ENCODE results near the gene UTY.

Gene UTY

GRCh38 chrY:13398876-13399275 is 81.0 kb downstream of the UTY start:
- DNase-seq, result no peak

- no peak for DNase-seq
Measured at GRCh38 chrY:13381110-13381683, 98.6 kb downstream of the UTY start.

DNA sequence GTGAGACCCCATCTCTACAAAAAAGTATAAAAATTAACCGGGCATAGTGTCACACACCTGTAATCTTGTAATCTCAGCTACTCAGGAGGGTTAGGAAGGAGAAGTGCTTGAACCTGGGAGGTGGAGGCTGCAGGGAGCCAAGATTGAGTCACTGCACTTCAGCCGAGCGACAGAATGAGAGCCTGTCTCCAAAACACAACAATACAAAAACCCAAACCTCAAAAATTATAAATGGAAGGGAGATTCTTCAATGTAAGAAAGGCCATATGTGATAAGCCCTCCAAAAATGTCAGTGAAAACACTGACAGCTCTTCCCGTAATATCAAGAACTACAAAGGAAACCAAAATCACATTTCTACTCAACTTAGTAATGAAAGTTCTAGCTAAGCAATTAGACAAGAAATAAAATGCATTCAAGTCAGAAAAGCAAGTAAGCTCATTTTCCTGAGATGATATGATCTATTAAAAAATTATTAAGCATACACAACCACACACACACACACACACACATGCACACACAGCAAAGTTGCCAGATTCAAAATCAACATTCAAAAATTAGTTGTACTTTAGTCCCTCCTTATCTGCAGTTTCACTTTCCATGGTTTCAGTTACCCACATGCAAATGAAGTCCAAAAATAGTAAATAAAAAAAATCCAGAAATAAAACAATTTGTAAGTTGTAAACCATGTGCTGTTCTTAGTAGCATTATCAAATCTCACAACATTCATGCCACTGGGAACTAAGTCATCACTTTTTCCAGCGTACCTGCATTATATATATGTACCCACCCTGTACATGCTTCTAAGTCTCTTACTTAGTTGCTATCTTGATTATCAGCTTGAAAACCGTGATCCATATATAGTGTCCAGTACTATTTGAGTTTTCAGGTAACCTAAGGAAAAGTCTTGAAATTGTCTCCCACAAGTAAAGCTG is 108.7 kb downstream of the UTY start:
- no peak for DNase-seq

DNA sequence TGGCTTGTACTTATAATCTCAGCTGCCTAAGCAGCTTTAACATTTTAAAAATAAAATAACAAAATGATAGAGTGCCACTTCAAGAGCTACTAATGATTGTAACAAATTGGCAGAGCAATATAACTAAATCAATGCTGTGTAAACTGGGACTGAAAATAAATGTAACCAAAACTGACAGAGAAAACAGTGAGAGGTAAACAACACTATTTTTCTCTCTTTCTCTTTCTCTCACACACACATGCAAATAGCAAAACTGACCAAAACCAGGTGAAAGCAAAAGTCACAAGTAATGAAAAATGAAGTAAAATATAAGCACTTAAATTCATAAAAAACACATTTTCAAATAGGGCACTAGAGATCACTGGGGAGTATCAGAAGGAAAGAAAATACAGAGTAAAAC is 109.6 kb downstream of the UTY start:
- DNase-seq, result no peak

DNA sequence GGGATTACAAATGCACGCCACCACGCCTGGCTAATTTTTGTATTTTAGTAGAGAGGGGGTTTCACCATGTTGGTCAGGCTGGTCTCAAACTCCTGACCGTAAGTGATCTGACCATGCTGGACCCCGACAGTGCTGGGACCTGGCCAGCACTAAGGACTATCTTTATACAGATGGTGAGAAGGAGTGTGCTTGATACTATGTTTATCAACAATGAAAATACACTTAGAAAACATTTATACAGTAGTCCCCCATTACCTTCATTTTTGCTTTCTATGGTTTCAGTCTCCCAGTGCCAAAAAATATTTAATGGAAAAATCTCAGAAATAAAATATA is 111.4 kb downstream of the UTY start:
- DNase-seq, result no peak

GRCh38 chrY:13363641-13364040 is 116.2 kb downstream of the UTY start:
- DNase-seq, result no peak

DNA sequence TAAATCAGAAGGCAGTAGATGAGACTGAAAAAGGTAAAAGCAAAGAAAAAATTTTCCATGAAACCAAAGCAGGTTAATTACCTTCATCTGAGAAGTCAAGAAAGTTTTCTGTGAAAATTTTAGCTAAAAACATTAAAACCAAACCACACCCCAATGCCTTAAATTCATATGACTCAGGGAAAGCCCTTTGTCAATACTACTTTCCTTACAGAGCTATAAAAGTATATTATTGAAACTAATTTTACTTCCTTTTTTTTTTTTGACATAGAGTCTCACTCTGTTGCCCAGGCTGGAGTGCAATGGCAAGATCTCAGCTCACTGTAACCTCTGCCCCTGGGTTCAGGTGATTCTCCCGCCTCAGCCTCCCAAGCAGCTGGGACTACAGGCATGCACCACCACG is 117.2 kb downstream of the UTY start:
- DNase-seq, result no peak

DNA sequence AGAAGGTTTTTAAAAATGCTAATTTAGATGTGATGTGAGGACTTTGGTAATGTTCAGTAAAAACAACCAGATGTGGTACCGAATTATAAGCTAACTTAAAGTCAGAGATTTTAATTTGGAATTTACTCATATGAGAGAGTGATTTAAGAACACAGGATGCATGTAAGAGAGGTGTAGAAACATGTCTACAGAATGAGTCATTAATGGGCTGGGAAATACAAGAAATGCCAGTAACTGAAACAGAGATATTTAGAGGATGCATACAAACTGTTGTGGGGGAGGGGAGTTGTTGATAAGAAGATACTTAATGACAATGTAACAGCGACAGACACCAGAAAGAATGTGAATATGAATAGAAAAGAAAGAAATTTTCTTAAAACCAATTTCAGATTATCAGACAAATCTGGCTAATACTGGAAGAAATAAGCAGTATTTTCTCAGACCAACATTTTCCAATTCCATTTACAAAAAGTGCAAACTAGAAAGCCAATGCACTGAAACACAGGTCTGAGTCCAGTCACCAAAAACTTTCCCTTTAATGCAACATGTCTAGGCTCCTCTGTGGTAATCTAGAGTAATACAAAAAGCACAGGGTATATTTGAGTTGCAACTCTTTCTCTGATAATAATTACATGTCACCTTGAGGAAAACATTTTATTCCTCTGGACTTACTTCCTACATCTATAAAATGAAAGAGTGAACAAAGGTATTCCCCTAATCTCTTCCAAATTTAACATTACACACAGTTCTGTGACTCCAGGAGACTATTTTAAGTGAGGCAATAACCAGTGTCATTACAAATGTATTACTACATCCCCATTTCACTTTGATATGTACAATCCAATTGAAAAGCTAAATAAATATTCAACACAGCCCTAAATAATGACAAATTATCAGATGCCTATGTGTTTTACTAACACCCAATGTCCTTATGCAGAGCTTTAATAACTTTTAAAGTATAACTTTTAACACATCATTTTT is 117.9 kb downstream of the UTY start:
- no peak for DNase-seq

GRCh38 chrY:13351443-13351842 is 128.4 kb downstream of the UTY start:
- DNase-seq, result no peak

DNA sequence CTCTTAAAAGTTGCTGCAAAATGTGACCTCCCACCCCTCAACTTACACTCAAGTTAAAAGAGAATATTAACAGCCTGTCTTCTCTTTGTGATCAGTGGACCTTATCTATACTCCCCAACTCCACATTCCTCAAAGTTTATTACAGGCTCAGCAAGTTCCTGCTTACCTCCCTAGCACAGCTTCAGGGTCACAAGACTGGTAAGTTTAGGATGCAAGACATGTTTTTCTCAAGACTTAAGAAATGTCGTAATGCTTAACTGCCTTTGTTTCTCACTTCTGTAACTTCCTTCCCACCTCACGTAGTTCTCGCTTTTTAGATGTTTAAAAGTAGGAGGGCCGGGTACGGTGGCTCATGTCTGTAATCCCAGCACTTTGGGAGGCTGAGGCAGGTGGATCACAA is 132.7 kb downstream of the UTY start:
- DNase-seq, result no peak

DNA sequence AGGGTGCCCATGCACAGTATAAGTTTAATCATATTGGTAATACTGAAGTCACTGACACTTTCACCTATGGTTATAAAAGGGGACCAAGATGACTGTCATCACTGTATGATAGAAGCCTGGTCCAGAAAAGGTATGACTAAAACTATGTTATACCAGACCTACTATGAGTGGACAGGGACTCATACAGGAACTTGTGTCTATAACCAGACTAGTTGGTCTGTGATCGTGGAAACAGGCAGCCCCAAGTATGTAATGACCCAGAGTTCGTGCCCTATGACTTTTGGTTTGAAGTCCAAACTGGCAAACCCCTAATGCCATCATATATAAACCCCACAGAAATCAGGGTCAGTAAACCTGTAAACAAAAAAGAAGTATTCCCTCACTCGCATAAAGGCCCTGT is 134.3 kb downstream of the UTY start:
- no peak for DNase-seq

GRCh38 chrY:13343307-13343946 is 136.4 kb downstream of the UTY start:
- no peak for DNase-seq

DNA sequence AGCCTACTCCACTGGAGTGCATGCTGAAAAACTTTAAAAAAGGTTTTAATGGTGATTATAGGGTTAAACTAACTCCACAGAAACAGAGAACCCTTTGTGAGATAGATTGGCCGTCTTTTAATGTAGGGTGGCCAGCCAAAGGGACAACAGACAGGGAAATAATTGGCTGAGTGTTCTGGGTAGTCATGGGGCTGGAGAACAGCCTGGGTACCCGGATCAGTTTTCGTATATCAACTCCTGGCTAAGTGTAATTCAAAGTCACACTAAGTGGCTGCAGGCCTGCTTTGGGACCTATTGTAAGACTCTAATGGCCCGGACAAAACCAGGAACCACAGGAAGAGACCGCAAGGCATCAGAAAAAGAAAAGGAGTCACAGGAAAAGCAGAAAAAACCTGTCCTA is 139.9 kb downstream of the UTY start:
- DNase-seq, result no peak

DNA sequence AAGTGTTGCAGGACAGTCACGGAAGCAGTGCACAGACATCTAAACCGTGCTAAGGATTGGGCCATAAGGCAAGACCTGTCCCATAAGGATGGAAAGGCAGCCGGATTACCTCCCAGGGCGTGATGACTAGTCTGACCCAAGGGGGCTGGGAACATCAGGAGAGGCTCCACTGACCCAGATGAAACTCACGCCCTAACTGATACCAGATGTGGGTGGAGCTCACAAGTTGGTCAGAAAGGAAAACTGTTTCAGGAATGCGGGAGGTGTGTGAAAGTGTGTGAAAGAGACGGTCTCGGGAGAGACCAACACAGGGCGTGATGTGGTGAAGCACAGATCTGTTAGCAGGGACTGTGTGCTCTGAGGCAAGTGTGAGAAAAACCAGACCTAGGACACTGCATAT is 140.5 kb downstream of the UTY start:
- no peak for DNase-seq

- no peak for DNase-seq
Measured at GRCh38 chrY:13338711-13339110, 141.1 kb downstream of the UTY start.

GRCh38 chrY:13337934-13338333 is 141.9 kb downstream of the UTY start:
- DNase-seq, result no peak

DNA sequence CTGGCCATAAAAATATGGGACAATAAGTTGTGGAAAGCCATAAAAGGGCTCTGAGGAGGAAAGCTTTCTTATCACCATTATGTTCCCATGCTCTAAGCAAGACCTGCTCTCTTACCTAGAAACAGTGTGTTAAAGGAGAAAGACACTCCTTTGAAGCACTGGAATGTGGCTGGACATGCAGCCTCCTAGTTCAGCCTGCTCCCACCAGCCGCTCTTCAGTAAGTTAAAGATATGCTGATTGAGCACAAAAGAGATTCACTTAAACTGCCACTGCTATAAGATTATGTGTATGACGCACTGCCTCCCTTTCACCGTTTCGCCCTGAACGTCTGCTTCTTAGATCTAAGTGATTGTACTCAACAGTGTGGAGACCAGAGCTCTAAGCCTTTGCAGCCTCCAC is 146.0 kb downstream of the UTY start:
- DNase-seq, result no peak

DNA sequence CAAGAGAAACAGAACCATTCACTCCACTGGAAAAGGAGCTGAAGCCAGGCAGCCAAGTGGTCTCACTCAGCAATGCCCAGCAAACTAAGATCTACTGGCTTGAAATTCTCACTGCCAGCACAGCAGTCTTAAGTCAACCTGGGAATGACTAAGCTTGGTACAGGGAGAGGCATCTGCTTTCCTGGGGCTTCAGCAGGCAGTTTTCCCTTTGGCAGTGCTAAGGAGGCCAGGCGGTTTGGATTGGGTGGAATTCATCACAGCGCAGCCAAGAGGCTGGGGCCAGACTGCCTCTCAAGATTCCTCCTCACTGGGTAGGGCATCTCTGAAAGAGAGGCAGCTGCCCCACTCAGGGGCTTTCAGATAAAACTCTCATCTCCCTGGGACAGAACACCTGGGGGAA is 149.2 kb downstream of the UTY start:
- no peak for DNase-seq

GRCh38 chrY:13312966-13313365 is 166.9 kb downstream of the UTY start:
- no peak for DNase-seq

GRCh38 chrY:13307959-13308358 is 171.9 kb downstream of the UTY start:
- DNase-seq, result no peak

DNA sequence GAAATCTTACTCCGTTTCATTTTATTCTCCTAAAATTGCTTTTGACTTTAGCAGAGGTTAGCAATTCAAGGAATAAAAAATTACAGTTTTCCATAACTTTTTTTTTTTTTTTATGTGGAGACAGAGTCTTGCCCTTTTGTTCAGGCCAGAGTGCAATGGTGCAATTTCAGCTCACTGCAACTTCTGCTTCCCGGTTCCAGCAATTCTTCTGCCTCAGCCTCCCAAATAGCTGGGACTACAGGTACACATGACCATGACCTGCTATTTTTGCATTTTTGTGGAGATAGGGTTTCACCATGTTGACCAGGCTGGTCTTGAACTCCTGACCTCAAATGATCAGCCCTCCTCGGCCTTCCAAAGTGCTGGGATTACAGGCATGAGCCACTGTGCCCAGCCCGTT is 179.0 kb downstream of the UTY start:
- no peak for DNase-seq

DNA sequence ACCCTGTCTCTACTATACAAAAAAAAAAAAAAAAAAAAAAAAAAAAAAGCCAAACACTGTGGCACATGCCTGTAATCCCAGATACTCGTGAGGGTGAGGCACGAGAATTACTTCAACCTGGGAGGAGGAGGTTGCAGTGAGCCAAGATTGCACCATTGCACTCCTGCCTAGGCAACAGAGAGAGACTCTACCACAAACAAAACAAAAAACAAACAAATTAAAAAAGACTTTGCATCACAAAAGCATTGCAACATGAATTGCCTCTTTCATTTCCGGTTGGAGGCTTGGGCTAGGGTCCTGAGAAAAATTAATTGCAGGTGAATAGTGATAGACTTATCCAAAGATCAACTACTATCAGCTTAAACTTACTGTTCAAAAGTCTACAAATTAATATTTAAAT is 180.4 kb downstream of the UTY start:
- no peak for DNase-seq
